CD4-positive, alpha-beta T cell treated with Interleukin-15 for 4 hours (primary cell): ENCODE data around the gene ZNF710.
"Not testable (repeated sequence)": the region's sequence is repeated elsewhere in the genome, so short reads cannot be mapped to it uniquely, and the experiment has no call there.

Source experiments
- DNase-seq: peaks from one replicate; pipeline ENCODE4 v3.0.0-alpha.2; 2020; ENCODE audit warnings: low spot score

Gene ZNF710

GRCh38 chr15:90001062-90001682 lies at the start of gene ZNF710:
Gene ZNF710, plus strand, starts transcription at chr15:90001324. Its CDS starts 65,814 bp downstream, at chr15:90067138.
- peak; percentile 24 for DNase-seq

- no peak for DNase-seq
These were observed 46.6 kb upstream of the ZNF710 start for GRCh38 chr15:89954541-89954940.

GRCh38 chr15:89955449-89955998 lies 45.6 kb upstream of the ZNF710 start:
- DNase-seq: not testable (repeated sequence)

- DNase-seq: no peak
These were observed 42.9 kb upstream of the ZNF710 start for GRCh38 chr15:89958107-89958805.

DNA sequence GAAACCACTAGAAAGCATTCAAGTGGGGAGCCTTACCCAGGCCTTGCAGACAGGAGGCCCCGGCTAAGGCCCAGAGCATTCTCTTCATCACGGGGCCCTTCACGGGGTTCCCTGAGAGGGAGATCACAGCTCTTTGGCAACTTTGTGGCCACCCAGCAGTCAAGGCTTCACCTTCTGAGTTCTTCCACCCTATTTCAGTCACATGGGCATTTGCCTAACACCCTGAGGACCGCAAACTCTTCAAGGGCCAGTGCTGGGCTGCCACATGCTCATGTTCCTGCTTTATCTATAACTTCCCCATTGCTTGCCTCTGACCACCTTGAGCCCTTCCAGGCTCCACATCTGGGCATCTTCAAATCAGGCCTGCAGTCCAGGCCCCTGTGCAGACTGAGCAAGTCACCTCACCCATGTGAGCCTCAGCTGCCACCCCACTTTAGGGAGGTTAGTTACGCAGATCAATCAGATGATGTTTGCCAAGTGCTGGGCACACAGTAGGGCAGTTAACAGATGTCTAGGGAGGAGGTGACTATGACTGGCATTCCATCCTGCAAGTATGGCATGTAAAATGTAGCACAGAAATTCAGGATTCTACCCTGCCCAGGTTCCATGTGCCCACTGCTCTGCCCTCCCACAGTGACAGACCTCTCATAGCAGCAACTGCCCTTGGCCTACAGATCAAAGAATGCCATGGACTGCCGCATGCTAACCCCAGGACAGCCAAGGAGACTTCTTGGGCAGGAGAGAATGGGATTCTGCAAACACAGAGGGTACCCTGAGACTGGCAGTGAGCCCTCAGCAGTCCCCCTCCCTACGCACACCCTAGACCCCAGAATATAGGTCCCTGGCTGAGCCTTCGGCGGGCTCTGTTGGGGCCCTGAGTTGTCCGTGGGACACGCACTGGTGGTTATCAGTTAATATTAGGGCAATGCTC lies 37.6 kb upstream of the ZNF710 start:
- no peak for DNase-seq

GRCh38 chr15:89964232-89964954 lies 36.7 kb upstream of the ZNF710 start:
- DNase-seq: no peak

DNA sequence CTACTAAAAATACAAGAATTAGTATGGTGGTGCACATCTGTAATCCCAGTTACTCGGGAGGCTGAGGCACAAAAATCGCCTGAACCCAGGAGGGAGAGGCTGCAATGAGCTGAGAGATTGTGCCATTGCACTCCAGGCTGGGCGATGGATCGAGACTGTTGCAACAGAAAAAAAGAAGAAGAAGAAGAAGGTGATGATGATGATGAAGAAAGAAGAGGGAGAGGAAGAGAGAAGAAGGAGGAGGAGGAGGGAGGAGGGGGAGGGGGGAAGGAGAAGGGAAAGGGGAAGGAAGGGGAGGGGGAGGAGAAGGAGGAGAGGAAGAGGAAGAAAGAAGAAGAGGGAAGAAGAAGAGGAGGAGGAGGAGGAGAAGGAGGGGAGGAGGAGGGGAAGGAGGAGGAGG lies 33.2 kb upstream of the ZNF710 start:
- DNase-seq: no peak

GRCh38 chr15:89971592-89971997 lies 29.5 kb upstream of the ZNF710 start:
- peak; percentile 25 for DNase-seq

GRCh38 chr15:89972085-89972484 lies 29.0 kb upstream of the ZNF710 start:
- DNase-seq: no peak

GRCh38 chr15:89975482-89976245 lies 25.5 kb upstream of the ZNF710 start:
- DNase-seq: no peak

DNA sequence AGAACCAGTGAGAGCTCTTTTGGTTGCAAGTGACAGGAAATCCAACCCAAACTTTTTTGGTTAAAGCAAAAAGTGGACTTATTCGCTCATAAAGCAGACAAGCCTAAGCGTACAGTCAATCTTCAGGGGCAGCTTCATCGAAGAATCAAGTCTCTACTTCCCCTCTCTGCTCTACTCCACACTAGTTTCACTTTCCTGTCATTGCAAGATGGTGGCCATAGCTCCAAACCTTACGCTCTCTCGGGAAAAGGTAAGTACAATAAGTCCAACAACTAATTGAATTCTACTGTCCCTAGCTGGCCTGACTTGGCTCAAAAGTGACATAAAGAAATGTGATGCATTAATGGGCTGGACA lies 24.9 kb upstream of the ZNF710 start:
- no peak for DNase-seq

GRCh38 chr15:89977836-89978235 lies 23.3 kb upstream of the ZNF710 start:
- DNase-seq: not testable (repeated sequence)

GRCh38 chr15:89978914-89979313 lies 22.2 kb upstream of the ZNF710 start:
- no peak for DNase-seq

GRCh38 chr15:89980896-89981295 lies 20.2 kb upstream of the ZNF710 start:
- DNase-seq: no peak

DNA sequence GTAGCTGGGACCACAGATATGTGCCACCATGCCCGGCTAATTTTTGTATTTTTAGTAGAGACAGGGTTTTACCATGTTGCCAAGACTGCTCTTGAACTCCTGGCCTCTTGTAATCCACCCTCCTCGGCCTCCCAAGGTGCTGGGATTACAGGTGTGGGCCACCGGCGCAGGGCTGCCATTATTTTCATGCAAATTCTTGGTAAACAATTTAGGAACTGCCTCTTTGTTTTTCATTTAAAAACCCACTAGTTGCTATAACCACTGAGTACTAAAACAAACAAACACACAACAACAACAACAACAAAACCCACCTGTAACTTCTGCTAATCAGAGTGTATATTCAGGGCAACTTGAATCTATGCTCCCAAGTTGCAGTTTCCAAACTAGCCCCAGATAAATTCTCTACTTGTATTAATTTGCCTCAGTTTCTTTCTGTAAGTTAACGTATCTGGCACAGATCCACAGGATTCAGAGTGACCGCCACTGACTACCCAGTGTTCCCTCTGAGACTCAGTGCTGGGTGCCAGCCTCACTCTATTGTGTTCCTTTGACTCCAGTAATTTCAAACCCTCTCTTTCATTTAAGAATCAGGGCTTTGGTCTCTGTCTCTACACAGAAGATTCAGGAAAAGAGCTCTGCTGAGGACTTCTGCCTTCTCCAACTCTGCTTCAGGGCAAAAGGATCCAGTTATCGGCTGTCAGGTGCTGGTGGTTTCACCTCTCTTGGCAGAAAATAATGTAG lies 18.6 kb upstream of the ZNF710 start:
- DNase-seq: no peak

- no peak for DNase-seq
These were observed 17.1 kb upstream of the ZNF710 start for GRCh38 chr15:89984001-89984400.

DNA sequence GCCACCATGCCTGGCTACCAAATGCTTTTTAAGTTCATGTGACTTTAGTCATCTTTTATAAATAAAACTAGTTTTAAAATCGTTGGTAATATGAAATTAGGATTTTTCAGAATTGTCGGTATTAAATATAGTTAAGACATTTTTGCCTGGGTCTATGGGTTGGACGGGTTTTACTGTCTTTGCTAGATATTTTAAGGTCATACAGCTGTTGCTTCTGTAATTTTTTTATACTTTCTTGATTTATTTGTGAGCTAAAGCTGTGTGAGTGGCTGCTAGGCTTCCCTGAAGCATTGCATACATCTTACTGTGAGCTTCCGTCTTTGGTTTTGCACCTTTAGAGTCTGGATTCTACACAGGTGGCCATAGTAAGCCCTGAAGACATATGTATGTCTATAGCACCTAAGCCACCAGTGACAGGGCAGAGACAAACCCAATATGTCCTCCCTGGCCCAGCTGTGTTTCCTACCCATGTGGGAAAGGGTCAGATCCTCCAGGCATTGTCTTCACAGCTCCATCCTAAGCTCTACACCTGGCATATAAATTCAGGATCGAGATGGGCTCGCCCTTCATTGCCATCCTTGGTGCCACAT lies 16.6 kb upstream of the ZNF710 start:
- no peak for DNase-seq

DNA sequence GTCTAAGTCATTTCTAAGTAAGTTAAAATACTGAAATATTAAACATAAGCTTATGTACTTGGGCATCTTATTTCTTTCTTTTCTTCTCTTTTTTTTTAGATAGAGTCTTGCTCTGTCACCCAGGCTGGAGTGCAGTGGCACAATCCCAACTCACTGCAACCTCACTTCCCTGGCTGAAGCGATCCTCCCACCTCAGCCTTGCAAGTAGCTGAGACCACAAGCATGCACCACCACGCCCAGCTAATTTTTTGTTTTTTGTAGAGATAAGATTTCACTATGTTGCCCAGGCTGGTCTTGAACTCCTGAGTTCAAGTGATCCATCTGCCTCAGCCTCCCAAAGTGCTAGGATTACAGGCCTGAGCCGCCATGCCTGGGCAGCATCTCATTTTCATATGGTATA lies 16.0 kb upstream of the ZNF710 start:
- no peak for DNase-seq

GRCh38 chr15:89991312-89991711 lies 9.8 kb upstream of the ZNF710 start:
- DNase-seq: no peak

GRCh38 chr15:89993349-89993748 lies 7.8 kb upstream of the ZNF710 start:
- no peak for DNase-seq
